COLO829 (cell line): ENCODE results near the gene LRP2.
A peak's percentile ranks its signal among the peaks of the same experiment; 100 is the strongest.

Source experiments
- DNase-seq: peaks from one replicate; pipeline ENCODE4 v3.0.0; 2012; ENCODE audit warnings: low spot score

Gene LRP2

GRCh38 chr2:169240405-169240804, 121.9 kb downstream of the LRP2 start:
- DNase-seq, result no peak

GRCh38 chr2:169237939-169238338, 124.4 kb downstream of the LRP2 start:
- DNase-seq, result no peak

DNA sequence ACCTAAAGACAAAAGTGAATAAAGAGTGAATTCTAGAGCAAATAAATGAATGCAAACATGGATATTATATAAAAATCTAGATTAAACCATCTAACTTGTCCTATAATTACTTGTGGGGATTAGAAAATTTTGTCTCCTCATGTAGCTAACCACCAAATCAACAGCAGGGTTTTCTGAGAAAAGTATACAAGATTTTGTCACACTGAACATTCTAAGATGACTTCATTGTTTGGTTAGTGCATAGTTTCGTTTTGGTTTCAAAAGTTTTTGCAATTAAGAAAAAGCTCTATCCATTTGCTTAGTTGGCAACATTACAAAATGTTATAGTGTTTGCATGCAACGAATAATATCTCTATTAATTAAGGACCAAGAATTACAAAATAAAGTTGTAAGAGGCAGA, 125.0 kb downstream of the LRP2 start:
- DNase-seq, result no peak

- DNase-seq, result no peak
These were observed 129.7 kb downstream of the LRP2 start for GRCh38 chr2:169232551-169233154.

GRCh38 chr2:169230204-169230603, 132.1 kb downstream of the LRP2 start:
- no peak for DNase-seq

- no peak for DNase-seq
These were observed 132.7 kb downstream of the LRP2 start for GRCh38 chr2:169229590-169229989.

DNA sequence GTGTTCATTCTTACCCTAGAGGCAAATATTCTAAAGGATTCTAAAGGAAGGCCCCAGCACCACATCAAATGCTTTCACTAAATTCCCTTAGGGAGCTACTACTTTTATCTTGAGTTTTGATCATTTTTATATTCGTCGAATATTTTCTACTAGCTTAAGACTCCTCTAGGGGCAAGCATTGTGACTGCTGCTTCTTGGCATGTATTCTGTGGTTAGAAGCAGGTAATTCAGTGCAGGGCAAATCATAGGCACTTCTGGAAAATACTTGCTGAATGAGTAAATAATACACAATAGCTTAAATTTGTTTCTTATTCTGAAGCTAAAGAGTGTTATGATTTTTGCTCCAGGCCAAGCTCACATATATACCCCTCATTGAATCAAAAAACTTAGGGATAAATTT, 136.4 kb downstream of the LRP2 start:
- DNase-seq, result no peak

DNA sequence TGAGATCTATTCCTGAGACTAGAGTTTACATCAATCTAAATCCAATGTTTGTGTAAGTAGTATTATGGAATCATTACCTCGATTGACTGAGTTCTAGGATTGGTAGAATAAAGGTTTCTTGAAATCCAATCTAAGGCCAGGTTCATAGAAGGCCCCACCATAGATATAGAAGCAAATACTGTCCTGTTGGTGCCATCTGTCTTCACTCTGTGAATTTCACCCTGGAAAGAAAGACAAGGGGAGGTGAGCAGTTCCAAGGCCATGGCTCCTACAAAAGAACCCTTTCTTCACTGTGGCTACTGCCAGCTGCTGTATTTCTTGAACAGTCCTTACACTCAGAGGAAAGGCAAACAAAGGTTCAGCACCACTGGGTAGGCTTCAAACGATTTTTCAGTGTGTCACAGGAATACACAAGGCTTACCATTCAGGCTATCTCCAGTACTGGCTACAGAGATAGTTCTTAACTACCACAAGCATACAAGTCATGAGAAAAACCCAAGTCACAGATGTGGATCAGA, 137.0 kb downstream of the LRP2 start:
- peak; percentile 7 for DNase-seq

DNA sequence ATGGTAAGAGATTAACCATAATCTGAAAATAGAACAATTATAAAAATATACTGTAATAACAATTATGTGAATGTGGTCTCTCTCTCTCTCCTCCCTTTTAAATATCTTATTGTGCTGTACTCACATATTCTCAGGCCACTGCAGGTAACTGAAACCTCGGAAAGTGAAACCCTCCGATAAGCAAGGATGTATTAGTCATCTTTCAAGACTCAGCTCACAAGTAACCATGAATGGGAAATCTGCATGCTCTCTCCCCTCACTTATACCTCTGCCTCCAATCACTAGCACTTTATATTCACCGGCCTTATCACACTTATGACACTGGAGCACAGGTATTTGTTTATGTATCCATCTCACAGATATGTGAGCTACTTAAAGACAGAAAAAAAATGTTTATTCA, 139.7 kb downstream of the LRP2 start:
- no peak for DNase-seq

- DNase-seq, result peak; percentile 43
These were observed 140.5 kb downstream of the LRP2 start for GRCh38 chr2:169221745-169222369.

DNA sequence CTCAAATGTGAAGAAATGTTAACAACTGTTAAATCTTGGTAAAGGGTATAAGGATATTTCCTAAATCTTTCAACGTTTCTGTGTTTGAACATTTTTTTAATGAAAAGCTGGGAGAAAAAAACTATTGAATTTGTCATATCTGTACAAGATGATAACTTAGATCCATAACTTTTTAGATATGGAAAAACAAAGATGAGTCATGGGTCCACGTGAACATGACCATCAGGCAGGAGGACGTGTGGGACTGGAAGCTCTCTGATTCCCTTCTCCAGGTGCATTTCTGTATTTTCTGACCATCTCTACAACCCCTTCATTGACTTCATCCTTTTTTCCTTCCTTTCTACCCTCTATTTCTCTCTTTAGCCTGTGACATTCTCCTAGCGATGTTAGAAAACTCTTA, 151.4 kb downstream of the LRP2 start:
- DNase-seq, result no peak

GRCh38 chr2:169208026-169208425, 154.3 kb downstream of the LRP2 start:
- no peak for DNase-seq

DNA sequence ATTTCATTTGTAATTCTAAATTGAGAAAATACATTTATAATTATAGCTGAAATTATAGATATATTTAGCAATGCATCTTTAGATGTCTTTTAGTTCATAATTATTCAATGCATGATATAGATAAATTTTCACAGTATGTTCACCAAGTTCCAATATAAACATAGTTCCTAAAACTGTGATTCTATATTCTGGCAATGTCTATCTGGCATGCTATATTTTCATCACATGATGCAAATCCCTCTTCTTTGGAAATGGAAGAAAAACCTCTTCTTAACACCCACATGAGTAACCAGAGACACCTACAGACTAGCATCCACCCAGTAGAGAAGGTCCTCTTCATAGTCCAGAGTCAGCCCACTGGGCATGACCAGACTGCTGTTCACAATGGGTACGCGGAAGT, 157.2 kb downstream of the LRP2 start:
- no peak for DNase-seq

DNA sequence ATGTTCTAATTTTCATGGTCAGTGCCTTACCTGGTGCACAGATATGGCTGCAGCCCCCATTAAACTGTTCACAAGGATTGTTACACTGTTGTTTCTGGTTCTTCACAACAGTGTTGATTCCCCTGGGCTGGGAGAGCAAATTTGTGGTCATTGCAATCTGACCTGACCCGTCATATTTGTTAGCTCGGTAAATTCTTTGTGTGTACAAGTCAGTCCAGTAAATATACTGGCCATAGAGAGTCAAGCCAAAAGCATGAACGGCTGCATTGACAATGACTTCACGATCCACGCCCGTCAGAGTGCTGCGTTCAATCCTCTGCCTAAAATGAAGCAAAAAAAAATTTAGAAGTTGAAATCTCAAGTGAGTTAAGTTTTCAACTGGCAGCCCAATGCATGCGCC, 158.4 kb downstream of the LRP2 start:
- DNase-seq, result no peak

DNA sequence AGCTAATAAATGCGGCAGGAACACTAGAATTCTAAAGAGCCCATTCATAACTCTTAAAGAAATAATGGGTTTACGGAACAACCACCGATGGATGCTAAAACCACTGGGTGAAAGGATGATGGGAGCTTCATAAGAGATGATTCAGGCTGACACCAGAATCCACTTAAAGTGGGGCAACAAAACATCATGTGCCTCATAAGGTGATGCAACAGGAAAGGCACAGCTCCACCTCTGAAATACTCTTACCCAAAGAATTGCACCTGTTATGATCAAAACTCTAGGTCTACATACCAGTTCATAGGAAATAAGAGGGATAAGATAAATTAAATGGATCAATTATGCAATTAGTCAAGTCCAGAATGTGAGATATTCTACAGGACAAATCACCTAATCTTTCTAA, 161.6 kb downstream of the LRP2 start:
- DNase-seq, result no peak

GRCh38 chr2:169193618-169194017, 168.7 kb downstream of the LRP2 start:
- DNase-seq, result peak; percentile 42

GRCh38 chr2:169190197-169190775, 172.0 kb downstream of the LRP2 start:
- no peak for DNase-seq

DNA sequence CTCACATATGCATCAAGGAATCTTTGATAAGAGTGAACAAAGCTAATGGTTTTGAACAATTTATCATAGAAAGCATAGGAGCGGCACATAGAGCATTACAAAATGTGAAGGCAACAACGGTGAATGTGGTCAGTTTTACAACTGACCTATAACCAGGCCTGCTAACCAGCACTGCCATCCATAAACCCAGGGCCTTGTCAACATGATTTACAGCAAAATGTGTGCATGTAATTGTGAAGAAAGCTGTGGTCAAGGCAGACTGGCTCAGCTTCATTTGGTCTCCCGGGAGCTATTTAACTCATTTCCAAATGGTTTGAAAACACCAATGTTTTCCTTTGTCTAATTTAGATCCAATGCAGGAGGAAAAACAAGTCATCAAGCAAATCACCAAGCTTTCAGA, 173.2 kb downstream of the LRP2 start:
- no peak for DNase-seq

GRCh38 chr2:169185711-169186110, 176.6 kb downstream of the LRP2 start:
- peak; percentile 35 for DNase-seq

- no peak for DNase-seq
These were observed 178.3 kb downstream of the LRP2 start for GRCh38 chr2:169184074-169184473.

- DNase-seq, result no peak
These were observed 179.8 kb downstream of the LRP2 start for GRCh38 chr2:169182573-169182972.

GRCh38 chr2:169178804-169179390, 183.4 kb downstream of the LRP2 start:
- no peak for DNase-seq

DNA sequence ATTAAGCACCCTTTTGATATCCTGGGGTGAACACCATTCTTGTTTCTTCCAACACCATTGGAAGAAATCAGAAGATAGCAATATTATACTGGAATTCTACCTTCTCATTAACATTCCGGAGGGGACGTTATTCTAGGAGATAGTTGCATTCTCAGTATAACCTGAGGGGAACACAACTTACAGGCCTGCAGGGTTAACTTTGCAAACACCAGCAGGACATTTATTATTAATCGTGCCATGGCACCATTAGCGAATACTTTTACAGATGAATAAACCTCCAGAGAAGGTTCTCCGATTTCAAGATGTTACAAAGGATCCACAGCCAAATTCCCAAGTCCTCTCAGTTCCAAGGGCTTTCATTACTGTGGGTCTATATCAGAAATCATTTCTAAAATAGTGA, 184.0 kb downstream of the LRP2 start:
- no peak for DNase-seq
